Skeletal muscle tissue (tissue), 4 donors: Measurements from ENCODE around the gene TBRG4. TPM values are rescaled to one million over a fixed set of nuclear protein-coding genes. Genes with fewer than 3 reads are reported as not detected.

Experiments
- H3K27ac ChIP-seq: one replicate; pipeline ENCODE4 v1.7.0; 2013; ENCODE audit warnings: mild to moderate bottlenecking, low read depth, low read length, inconsistent platforms
- H3K27me3 ChIP-seq, 3 donors: one replicate each; pipeline ENCODE4 v1.7.0; 2013; ENCODE audit warnings: low read length in 3 of 3; ENCODE audit not compliant: control insufficient read depth in 3 of 3, insufficient read depth in 3 of 3
- H3K36me3 ChIP-seq, 3 donors: one replicate each; pipeline ENCODE4 v1.7.0; 2013; ENCODE audit warnings: low read length in 3 of 3; ENCODE audit not compliant: control insufficient read depth in 3 of 3, insufficient read depth in 3 of 3
- H3K4me1 ChIP-seq, 3 donors: one replicate each; pipeline ENCODE4 v1.7.0; 2013; ENCODE audit warnings: low read length in 3 of 3, mild to moderate bottlenecking in 3 of 3; ENCODE audit not compliant: control insufficient read depth in 3 of 3, insufficient read depth in 3 of 3
- H3K4me3 ChIP-seq, 3 donors: one replicate each; pipeline ENCODE4 v1.7.0; 2013; ENCODE audit warnings: low read length in 3 of 3
- H3K9ac ChIP-seq, 3 donors: one replicate each; pipeline ENCODE4 v1.7.0; 2013; ENCODE audit warnings: low read length in 3 of 3, mild to moderate bottlenecking in 3 of 3, moderate library complexity in 2 of 3, low read depth in 1 of 3
- H3K9me3 ChIP-seq, 3 donors: one replicate each; pipeline ENCODE4 v1.7.0; 2013; ENCODE audit warnings: low read length in 3 of 3; ENCODE audit not compliant: control insufficient read depth in 3 of 3
- total RNA-seq: library from RNA; depleted of rRNA; stranded (reverse); fragments of >200 nt; gene quantifications from one replicate; pipeline ENCODE4 v1.2.3, GENCODE V29; 2014
- donor health status: Osteomylitis.

The TBRG4 gene
- total RNA-seq, 1 donor from 2014 or later: 52.7 TPM

DNA sequence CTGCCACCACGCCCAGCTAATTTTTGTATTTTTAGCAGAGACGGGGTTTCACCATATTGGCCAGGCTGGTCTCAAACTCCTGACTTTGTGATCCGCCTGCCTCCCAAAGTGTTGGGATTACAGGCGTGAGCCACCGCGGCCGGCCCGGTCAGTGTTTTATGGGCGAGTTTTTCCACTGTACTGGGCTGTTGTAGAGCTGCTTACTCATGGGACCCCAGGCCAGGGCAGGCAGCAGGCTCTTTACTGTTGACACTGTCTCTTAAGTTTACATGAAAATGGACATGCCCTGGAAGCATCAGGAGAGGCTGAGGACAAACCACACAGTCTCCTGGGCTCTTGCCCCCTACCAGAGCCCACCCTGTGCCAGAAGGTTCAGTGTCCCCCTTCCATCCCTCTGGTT lies 33.9 kb downstream of the TBRG4 start:
- Histone ChIP-seq H3K27ac (no peak overlapping the region), H3K9ac (no peak overlapping the region), H3K9me3 (no peaks in the 10 kb centered on the region), H3K4me3 (no peak overlapping the region), H3K4me1 (no peaks in the 10 kb centered on the region), H3K36me3 (peaks cover 41 to 44% (median 44%) of the 10 kb centered on the region in 3 donors), H3K27me3 (no peaks in the 10 kb centered on the region)

DNA sequence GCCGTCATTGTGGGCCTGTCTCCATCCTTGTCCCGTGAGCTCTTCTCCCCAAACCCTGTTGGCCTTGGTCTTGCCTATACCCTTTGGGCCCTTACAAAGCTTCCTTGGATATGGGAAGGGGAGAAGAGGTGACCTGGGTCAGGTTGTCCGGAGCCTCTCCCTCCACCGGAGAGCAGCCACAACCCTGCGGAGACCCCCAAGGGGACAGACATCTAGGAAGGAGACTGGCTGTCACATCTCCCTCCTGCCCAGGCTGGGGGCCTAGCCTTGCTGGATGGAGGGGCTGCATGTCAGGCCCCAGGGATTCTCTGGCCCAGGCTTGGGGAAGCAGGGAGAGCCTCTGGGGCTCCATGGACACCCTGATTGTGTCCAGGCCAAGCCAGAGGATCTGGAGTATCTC lies 34.6 kb downstream of the TBRG4 start:
- Histone ChIP-seq H3K4me1 (no peaks in the 10 kb centered on the region), H3K9ac (no peak overlapping the region), H3K27ac (no peak overlapping the region), H3K36me3 (peaks cover 48 to 50% (median 49%) of the 10 kb centered on the region in 3 donors), H3K9me3 (no peaks in the 10 kb centered on the region), H3K4me3 (no peak overlapping the region), H3K27me3 (no peaks in the 10 kb centered on the region)

GRCh38 chr7:45075871-45076796 lies 35.4 kb downstream of the TBRG4 start:
- Histone ChIP-seq H3K27ac (no peak overlapping the region), H3K27me3 (no peaks in the 10 kb centered on the region)

GRCh38 chr7:45075355-45075644 lies 36.2 kb downstream of the TBRG4 start:
- no peak overlapping the region for H3K27ac ChIP-seq
- H3K9ac ChIP-seq: no peak overlapping the region
- no peaks in the 10 kb centered on the region for H3K27me3 ChIP-seq
- H3K36me3 ChIP-seq: peaks cover 57 to 62% (median 58%) of the 10 kb centered on the region in 3 donors
- no peaks in the 10 kb centered on the region for H3K4me1 ChIP-seq
- no peak overlapping the region for H3K4me3 ChIP-seq
- H3K9me3 ChIP-seq: no peaks in the 10 kb centered on the region

More at GRCh38 chr7:45075871-45076796, 35.4 kb downstream of the TBRG4 start:
- H3K4me3 ChIP-seq: no peak overlapping the region
- H3K4me1 ChIP-seq: no peaks in the 10 kb centered on the region
- H3K9me3 ChIP-seq: no peaks in the 10 kb centered on the region
- H3K9ac ChIP-seq: no peak overlapping the region
- H3K36me3 ChIP-seq: peaks cover 53 to 57% (median 57%) of the 10 kb centered on the region in 3 donors

- H3K36me3 ChIP-seq: peaks cover 62 to 65% (median 63%) of the 10 kb centered on the region in 3 donors
- no peaks in the 10 kb centered on the region for H3K27me3 ChIP-seq
- no peak overlapping the region for H3K4me3 ChIP-seq
- no peak overlapping the region for H3K27ac ChIP-seq
- H3K9me3 ChIP-seq: no peaks in the 10 kb centered on the region
- no peak overlapping the region for H3K9ac ChIP-seq
- no peaks in the 10 kb centered on the region for H3K4me1 ChIP-seq
Measured at GRCh38 chr7:45074528-45075354, 36.8 kb downstream of the TBRG4 start.

- peaks cover 68 to 71% (median 69%) of the 10 kb centered on the region in 3 donors for H3K36me3 ChIP-seq
Measured at GRCh38 chr7:45073786-45074527, 37.5 kb downstream of the TBRG4 start.

GRCh38 chr7:45073031-45073785 lies 38.3 kb downstream of the TBRG4 start:
- H3K4me3 ChIP-seq: no peak overlapping the region
- no peak overlapping the region for H3K27ac ChIP-seq
- no peaks in the 10 kb centered on the region for H3K9me3 ChIP-seq
- no peaks in the 10 kb centered on the region for H3K4me1 ChIP-seq
- no peaks in the 10 kb centered on the region for H3K27me3 ChIP-seq
- H3K9ac ChIP-seq: no peak overlapping the region
- H3K36me3 ChIP-seq: peaks cover 73 to 78% (median 74%) of the 10 kb centered on the region in 3 donors

More at GRCh38 chr7:45073786-45074527, 37.5 kb downstream of the TBRG4 start:
- H3K4me1 ChIP-seq: no peaks in the 10 kb centered on the region
- H3K9ac ChIP-seq: no peak overlapping the region
- no peaks in the 10 kb centered on the region for H3K27me3 ChIP-seq
- H3K27ac ChIP-seq: no peak overlapping the region
- no peaks in the 10 kb centered on the region for H3K9me3 ChIP-seq
- no peak overlapping the region for H3K4me3 ChIP-seq

- H3K4me1 ChIP-seq: no peaks in the 10 kb centered on the region
- H3K9me3 ChIP-seq: no peaks in the 10 kb centered on the region
- H3K9ac ChIP-seq: no peak overlapping the region
- H3K36me3 ChIP-seq: peaks cover 78 to 84% (median 80%) of the 10 kb centered on the region in 3 donors
- no peak overlapping the region for H3K27ac ChIP-seq
- no peaks in the 10 kb centered on the region for H3K27me3 ChIP-seq
- no peak overlapping the region for H3K4me3 ChIP-seq
Measured at GRCh38 chr7:45072131-45073030, 39.1 kb downstream of the TBRG4 start.
